Fibroblast of lung (primary cell): Measurements from ENCODE around the gene FBLN2. TPM values are rescaled to one million over a fixed set of nuclear protein-coding genes. Genes with fewer than 3 reads are reported as not detected.

Experiments used
- DNase-seq, 2 donors: peaks; one replicate each; pipeline versions ENCODE4 v3.0.0 to v3.0.0-alpha.2; 2010; ENCODE audit warnings: low read depth in 2 of 2
- H2AFZ ChIP-seq: 2 replicates; pipeline ENCODE4 v1.5.1; 2012; ENCODE audit warnings: low read length, control low read depth, inconsistent platforms
- H3K27ac ChIP-seq: 2 replicates; pipeline ENCODE4 v1.5.1; 2011; ENCODE audit warnings: low read length, control low read depth; ENCODE audit not compliant: insufficient read depth
- H3K27me3 ChIP-seq: 2 replicates; pipeline ENCODE4 v1.5.1; 2011; ENCODE audit warnings: mild to moderate bottlenecking, low read length; ENCODE audit not compliant: control insufficient read depth, insufficient read depth
- H3K36me3 ChIP-seq: 2 replicates; pipeline ENCODE4 v1.5.1; 2011; ENCODE audit warnings: low read length; ENCODE audit not compliant: control insufficient read depth, insufficient read depth
- H3K4me1 ChIP-seq: 2 replicates; pipeline ENCODE4 v1.5.1; 2011; ENCODE audit warnings: low read length; ENCODE audit not compliant: control insufficient read depth, insufficient read depth; ENCODE audit errors: extremely low read depth
- H3K4me2 ChIP-seq: 2 replicates; pipeline ENCODE4 v1.5.1; 2011; ENCODE audit warnings: low read length, control low read depth; ENCODE audit not compliant: insufficient read depth; ENCODE audit errors: extremely low read depth
- H3K4me3 ChIP-seq, 4 experiments: fragments of 200-600 bp in 1 of 4; sonication (generic) in 1 of 4; replicated peaks in 1 of 4; 2 replicates each; pipeline ENCODE4 v1.5.1; 2011 to 2016; ENCODE audit warnings: low read length in 4 of 4, low read depth in 3 of 4, mild to moderate bottlenecking in 3 of 4, control low read depth in 2 of 4, inconsistent platforms in 1 of 4, mixed read lengths in 1 of 4; ENCODE audit not compliant: insufficient read depth in 1 of 4; ENCODE audit errors: control extremely low read depth in 1 of 4
- H3K79me2 ChIP-seq: 2 replicates; pipeline ENCODE4 v1.5.1; 2012; ENCODE audit warnings: mild to moderate bottlenecking, low read length, inconsistent platforms; ENCODE audit not compliant: control insufficient read depth, insufficient read depth
- H3K9ac ChIP-seq: 2 replicates; pipeline ENCODE4 v1.5.1; 2011; ENCODE audit warnings: mild to moderate bottlenecking, low read length, control low read depth; ENCODE audit not compliant: insufficient read depth
- H3K9me3 ChIP-seq: 2 replicates; pipeline ENCODE4 v1.5.1; 2012; ENCODE audit warnings: low read depth, low read length; ENCODE audit not compliant: control insufficient read depth, insufficient read depth
- H4K20me1 ChIP-seq: 2 replicates; pipeline ENCODE4 v1.5.1; 2011; ENCODE audit warnings: low read length; ENCODE audit not compliant: control insufficient read depth, insufficient read depth; ENCODE audit errors: extremely low read depth
- EZH2 ChIP-seq: IDR thresholded peaks from 2 replicates; pipeline ENCODE4 v1.5.1; 2012; ENCODE audit warnings: low read length, control low read depth, mild to moderate bottlenecking; ENCODE audit errors: missing control alignments
- polyA plus RNA-seq, 2 donors: library from polyadenylated mRNA; depleted of rRNA in 1 of 2; stranded (reverse) in 1 of 2; unstranded in 1 of 2; fragments of >200 nt; gene quantifications; 2 replicates each; pipeline ENCODE4 v1.2.1, GENCODE V29; 2011 to 2012; ENCODE audit warnings: missing spikeins in 1 of 2
- total RNA-seq: library from RNA; depleted of rRNA; stranded (reverse); fragments of >200 nt; gene quantifications from 2 replicates; pipeline ENCODE4 v1.2.1, GENCODE V29; 2014
- TF ChIP-seq, protein P1 (sequence below), 2 donors: IDR thresholded peaks in 1 of 2; conservative IDR thresholded peaks in 1 of 2; 1 replicate in 1 of 2; 2 replicates in 1 of 2; pipeline ENCODE4 v1.5.1; 2011 to 2012; ENCODE audit warnings: low read length in 2 of 2, control low read depth in 1 of 2, inconsistent platforms in 1 of 2, low read depth in 1 of 2, mild to moderate bottlenecking in 1 of 2

Gene FBLN2
- total and polyA plus RNA-seq, 2 donors (not counting 1 experiment from before 2014, with no cell fraction given), result 25.4 to 138 TPM

DNA sequence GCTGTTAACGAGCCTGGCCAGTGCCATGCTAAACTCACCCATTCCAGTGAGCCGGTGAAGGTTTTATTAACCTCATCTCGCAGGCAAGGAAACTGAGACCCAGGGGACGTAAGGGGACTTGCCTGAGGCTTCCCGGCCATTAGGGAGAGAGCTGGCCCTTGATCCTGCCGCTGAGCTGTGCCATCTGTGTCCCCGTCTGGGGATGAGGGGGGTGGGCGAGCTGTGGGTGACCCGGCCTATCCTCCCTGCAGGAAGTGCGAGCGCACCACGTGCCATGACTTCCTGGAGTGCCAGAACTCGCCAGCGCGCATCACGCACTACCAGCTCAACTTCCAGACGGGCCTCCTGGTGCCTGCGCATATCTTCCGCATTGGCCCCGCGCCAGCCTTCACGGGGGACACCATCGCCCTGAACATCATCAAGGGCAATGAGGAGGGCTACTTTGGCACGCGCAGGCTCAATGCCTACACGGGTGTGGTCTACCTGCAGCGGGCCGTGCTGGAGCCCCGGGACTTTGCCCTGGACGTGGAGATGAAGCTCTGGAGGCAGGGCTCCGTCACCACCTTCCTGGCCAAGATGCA, 88.5 kb downstream of the FBLN2 start:
- Histone ChIP-seq H3K4me1 (no peaks in the 10 kb centered on the region), H3K36me3 (no peaks in the 10 kb centered on the region), H3K79me2 (no peaks in the 10 kb centered on the region), H2AFZ (no peak overlapping the region), H3K9me3 (no peaks in the 10 kb centered on the region), H3K27me3 (no peaks in the 10 kb centered on the region), H3K4me2 (no peak overlapping the region), H4K20me1 (no peaks in the 10 kb centered on the region), H3K27ac (no peak overlapping the region), H3K4me3 (no peak overlapping the region), H3K9ac (no peak overlapping the region)
- TF ChIP-seq, protein P1, sequence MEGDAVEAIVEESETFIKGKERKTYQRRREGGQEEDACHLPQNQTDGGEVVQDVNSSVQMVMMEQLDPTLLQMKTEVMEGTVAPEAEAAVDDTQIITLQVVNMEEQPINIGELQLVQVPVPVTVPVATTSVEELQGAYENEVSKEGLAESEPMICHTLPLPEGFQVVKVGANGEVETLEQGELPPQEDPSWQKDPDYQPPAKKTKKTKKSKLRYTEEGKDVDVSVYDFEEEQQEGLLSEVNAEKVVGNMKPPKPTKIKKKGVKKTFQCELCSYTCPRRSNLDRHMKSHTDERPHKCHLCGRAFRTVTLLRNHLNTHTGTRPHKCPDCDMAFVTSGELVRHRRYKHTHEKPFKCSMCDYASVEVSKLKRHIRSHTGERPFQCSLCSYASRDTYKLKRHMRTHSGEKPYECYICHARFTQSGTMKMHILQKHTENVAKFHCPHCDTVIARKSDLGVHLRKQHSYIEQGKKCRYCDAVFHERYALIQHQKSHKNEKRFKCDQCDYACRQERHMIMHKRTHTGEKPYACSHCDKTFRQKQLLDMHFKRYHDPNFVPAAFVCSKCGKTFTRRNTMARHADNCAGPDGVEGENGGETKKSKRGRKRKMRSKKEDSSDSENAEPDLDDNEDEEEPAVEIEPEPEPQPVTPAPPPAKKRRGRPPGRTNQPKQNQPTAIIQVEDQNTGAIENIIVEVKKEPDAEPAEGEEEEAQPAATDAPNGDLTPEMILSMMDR (conservative IDR thresholded peaks at IDR 0.05 in 1 of 2, IDR thresholded peaks at IDR 0.05 in 1 of 2; ENCODE audit: low read depth in 1 of 2, low read length in 2 of 2), result no peak
- no peak for TF ChIP-seq EZH2
- DNase-seq, result no peak

DNA sequence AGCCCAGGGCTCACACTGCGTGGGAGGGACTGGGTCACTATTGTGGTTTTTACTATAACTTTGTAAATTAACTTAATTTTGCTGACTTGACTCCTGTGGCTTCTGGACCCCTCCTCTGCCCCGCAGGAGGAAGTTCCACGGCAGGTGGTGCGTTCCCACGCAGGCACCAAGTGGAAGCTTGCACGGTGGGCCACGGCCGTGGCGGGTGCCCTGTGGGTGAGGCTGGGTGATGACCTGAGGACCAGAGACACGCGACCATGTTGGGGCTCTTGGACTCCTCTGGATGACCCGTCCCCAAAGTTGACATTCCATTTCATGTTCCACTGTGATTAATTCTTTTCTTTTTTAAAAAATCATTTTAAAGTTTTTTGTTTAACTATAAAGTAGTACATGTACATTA, 89.0 kb downstream of the FBLN2 start:
- no peak overlapping the region for H3K9ac ChIP-seq
- no peaks in the 10 kb centered on the region for H3K4me1 ChIP-seq
- H4K20me1 ChIP-seq, result no peaks in the 10 kb centered on the region
- no peaks in the 10 kb centered on the region for H3K9me3 ChIP-seq
- H3K27ac ChIP-seq, result no peak overlapping the region
- H3K79me2 ChIP-seq, result no peaks in the 10 kb centered on the region
- no peak overlapping the region for H3K4me3 ChIP-seq
- no peaks in the 10 kb centered on the region for H3K27me3 ChIP-seq
- H3K4me2 ChIP-seq, result no peak overlapping the region
- no peak overlapping the region for H2AFZ ChIP-seq
- TF ChIP-seq, protein P1 (conservative IDR thresholded peaks at IDR 0.05 in 1 of 2, IDR thresholded peaks at IDR 0.05 in 1 of 2; ENCODE audit: low read depth in 1 of 2, low read length in 2 of 2), result no peak
- TF ChIP-seq EZH2, result no peak
- H3K36me3 ChIP-seq, result no peaks in the 10 kb centered on the region
- DNase-seq, result no peak

DNA sequence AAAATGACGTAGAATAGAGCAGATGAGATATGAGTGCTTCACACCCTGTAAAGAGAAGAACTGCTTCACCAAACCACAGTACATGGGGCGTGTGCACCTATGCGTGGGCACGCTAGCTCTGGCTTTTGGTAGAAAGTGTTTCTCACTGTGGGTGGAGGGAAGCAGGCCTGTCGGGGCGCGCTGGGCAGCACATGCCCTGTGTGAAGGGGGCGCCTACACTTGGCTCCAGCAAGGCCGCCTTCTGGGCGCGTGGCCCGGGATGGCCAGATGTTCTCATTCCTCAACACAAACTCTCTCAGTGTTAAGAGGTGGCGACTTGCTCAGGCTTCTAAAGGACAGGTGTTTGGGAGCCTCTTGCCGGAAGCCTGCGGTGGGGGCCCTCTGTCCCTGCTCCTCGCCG, 90.0 kb downstream of the FBLN2 start:
- Histone ChIP-seq H3K4me1 (no peaks in the 10 kb centered on the region), H2AFZ (no peak overlapping the region), H4K20me1 (no peaks in the 10 kb centered on the region), H3K79me2 (no peaks in the 10 kb centered on the region), H3K4me3 (no peak overlapping the region), H3K27ac (no peak overlapping the region), H3K9ac (no peak overlapping the region), H3K4me2 (no peak overlapping the region), H3K27me3 (no peaks in the 10 kb centered on the region), H3K9me3 (no peaks in the 10 kb centered on the region), H3K36me3 (no peaks in the 10 kb centered on the region)
- TF ChIP-seq, protein P1 (conservative IDR thresholded peaks at IDR 0.05 in 1 of 2, IDR thresholded peaks at IDR 0.05 in 1 of 2; ENCODE audit: low read depth in 1 of 2, low read length in 2 of 2), result no peak
- no peak for TF ChIP-seq EZH2
- DNase-seq, result peak in 1 of 2 donors; percentile 20
